Fibroblast of the aortic adventitia (primary cell): Measurements from ENCODE around the gene CLEC16A. TPM values are rescaled to one million over a fixed set of nuclear protein-coding genes. Genes with fewer than 3 reads are reported as not detected.

Source experiments
- DNase-seq: peaks from one replicate; pipeline ENCODE4 v3.0.0-alpha.2; 2010; ENCODE audit warnings: low read depth
- H3K4me3 ChIP-seq: 2 replicates; pipeline ENCODE4 v1.5.1; 2011; ENCODE audit warnings: low read depth, mild to moderate bottlenecking, control low read depth, low read length, moderate library complexity
- total RNA-seq: library from RNA; depleted of rRNA; stranded (reverse); fragments of >200 nt; gene quantifications from 2 replicates; pipeline ENCODE4 v1.2.3, GENCODE V29; 2012; ENCODE audit warnings: low replicate concordance
- TF ChIP-seq, protein P1 (sequence below): IDR thresholded peaks from 2 replicates; pipeline ENCODE4 v1.5.1; 2011; ENCODE audit warnings: mild to moderate bottlenecking, low read length, control low read depth, inconsistent platforms; ENCODE audit not compliant: insufficient read depth

CLEC16A gene
- total RNA-seq, 1 donor: 16.3 TPM

DNA sequence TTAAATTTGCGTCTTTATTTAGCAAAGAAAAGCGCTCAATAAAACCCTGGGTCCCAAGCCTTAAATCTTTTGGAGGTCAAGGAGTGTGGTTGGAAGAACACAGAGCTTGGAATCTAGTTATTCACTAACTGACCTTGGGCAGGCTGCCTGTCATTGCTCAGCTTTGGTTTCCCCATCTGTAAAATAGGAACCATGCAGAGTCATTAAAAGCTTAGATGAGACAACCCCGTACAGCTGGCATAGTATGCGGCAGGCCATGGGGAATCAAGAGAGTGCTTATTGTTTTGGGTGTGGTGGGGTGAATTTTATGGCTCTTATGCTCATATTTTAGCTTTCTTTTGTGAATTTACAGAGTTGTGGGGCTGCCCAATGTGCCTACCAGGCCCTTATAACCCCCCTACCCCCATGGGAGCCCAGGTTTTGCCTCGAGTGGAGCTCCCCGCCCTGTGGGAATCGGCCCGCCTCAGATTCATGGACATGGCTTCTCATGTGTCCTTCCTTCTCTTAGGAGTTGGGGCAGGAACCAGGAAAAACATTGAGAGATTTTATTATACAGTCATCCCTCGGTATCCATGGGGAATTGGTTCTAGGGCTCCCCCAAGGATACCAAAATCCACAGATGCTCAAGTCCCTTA is 113.5 kb downstream of the CLEC16A start:
- no peak overlapping the region for H3K4me3 ChIP-seq
- TF ChIP-seq, protein P1, sequence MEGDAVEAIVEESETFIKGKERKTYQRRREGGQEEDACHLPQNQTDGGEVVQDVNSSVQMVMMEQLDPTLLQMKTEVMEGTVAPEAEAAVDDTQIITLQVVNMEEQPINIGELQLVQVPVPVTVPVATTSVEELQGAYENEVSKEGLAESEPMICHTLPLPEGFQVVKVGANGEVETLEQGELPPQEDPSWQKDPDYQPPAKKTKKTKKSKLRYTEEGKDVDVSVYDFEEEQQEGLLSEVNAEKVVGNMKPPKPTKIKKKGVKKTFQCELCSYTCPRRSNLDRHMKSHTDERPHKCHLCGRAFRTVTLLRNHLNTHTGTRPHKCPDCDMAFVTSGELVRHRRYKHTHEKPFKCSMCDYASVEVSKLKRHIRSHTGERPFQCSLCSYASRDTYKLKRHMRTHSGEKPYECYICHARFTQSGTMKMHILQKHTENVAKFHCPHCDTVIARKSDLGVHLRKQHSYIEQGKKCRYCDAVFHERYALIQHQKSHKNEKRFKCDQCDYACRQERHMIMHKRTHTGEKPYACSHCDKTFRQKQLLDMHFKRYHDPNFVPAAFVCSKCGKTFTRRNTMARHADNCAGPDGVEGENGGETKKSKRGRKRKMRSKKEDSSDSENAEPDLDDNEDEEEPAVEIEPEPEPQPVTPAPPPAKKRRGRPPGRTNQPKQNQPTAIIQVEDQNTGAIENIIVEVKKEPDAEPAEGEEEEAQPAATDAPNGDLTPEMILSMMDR: no peak
- no peak for DNase-seq

DNA sequence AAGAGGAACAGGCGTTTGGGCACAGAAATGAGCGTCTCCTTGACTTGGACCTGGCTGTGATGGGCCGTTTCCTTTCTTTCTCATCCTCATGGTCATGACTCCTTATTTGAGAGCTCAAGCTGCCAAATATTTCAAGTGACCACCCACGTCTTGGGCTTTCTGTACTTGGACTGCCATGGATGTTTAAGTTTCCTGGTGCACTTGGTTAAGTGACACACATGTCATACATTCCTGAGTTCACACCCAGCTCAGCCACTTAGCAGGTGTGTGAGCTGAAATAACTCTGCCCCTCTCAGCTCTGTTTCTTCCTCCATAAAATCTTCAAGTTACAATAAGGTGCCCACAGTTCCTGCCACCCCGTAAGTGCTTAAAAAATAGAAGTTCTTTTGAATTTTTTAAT is 114.5 kb downstream of the CLEC16A start:
- H3K4me3 ChIP-seq: no peak overlapping the region
- no peak for DNase-seq
- TF ChIP-seq, protein P1: no peak

DNA sequence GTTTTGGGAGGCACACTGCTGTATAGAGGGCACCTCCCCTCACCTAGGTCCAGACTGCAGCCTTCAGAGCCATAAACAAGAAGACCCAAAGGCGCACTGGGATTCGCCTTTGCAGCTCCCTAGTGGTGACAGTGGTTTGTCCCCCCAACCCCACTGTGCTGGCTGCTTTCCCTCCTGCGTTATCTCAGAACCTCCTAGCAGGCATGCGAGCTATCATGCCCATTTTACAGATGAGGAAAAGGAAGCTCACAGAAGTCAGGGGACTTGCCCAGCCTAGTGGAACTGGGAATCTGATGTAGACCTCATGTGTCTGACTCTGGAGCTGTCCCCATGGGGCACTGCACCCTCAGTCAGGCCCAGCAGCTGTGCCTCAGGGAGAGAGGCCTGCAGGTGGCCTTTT is 115.2 kb downstream of the CLEC16A start:
- no peak for DNase-seq
- no peak overlapping the region for H3K4me3 ChIP-seq
- TF ChIP-seq, protein P1: no peak

DNA sequence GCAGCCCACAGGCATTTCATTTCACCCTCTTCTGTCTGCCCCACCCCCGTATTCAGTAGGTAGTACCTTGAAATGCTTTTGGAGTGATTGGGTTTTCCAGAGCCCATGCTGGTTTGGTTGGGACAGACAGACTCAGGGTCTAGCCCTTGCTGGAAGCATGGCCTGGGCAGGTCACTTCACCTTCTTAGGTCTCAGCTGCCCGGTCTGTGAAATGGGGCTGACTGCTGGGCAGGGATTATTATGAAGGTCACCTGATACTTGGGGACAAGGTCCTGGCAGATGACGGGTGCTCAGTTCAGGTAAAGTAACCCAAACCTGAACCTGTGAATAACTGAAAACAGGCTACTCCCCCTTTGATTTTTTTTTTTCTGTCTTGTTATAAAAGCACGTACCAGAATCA is 116.0 kb downstream of the CLEC16A start:
- TF ChIP-seq, protein P1: no peak

DNA sequence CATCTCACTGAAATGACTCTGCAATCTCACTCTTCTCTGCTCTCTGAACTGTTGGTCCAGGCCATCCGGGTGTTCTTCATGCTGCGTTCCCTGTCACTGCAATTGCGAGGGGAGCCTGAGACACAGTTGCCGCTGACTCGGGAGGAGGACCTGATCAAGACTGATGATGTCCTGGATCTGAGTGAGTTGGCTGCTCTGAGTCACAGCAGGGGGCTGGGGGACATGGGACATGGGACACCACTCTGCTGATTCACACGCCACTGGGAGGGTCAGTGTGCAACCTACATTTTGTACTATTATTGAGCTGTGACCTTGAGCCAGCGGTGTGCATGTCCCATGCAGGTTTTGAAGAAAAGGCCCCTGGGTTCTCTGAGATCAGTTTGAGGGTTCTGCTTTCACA is 116.5 kb downstream of the CLEC16A start:
- no peak for DNase-seq
- no peak overlapping the region for H3K4me3 ChIP-seq
- TF ChIP-seq, protein P1: no peak

More for the DNA sequence above, 116.0 kb downstream of the CLEC16A start:
- H3K4me3 ChIP-seq: no peak overlapping the region
- DNase-seq: no peak

DNA sequence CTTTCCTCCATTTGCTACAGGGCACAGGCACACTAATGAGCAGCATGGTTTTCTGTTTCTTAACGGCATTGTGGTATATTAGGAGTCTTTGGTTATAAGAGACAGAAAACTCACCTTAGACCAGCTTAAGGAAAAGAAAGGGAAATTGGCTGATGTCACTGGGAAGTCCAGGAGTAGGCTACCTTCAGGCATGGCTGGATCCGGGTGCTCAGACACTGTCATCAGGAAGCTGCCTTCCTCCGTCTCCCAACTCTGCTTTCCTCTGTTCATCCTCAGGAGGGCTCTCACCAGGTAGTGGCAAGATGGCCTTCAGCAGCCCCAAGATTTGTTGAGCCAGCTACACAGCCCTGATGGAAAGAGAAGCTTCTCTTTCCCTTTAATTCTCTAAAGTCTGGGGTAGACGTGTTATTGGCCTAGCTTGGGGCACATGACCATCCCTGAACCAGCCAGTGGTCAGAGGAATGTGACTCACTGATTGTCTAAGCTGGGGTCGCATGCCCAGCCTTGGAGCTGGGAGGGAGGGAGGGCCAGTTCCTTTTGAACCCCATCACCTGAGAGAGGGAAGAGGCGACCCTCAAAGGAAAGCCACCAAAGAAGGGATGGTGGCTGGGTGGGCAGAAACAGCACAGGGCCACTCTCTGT is 117.4 kb downstream of the CLEC16A start:
- H3K4me3 ChIP-seq: no peak overlapping the region
- DNase-seq: no peak
- TF ChIP-seq, protein P1: no peak
